Lower lobe of right lung (tissue), 2 donors: ENCODE measurements around the gene RASIP1. TPM values are rescaled to one million over a fixed set of nuclear protein-coding genes. Genes with fewer than 3 reads are reported as not detected.

ENCODE experiments used
- ATAC-seq, 2 donors: fragments of 200-7000 bp; cut with Tn5 transposase; one replicate each; pipeline ENCODE4 v1.9.1; 2020 to 2022; ENCODE audit warnings: mild to moderate bottlenecking in 2 of 2, moderate library complexity in 2 of 2
- DNase-seq: peaks from one replicate; pipeline ENCODE4 v3.0.0-alpha.2; 2020
- H3K27ac ChIP-seq: fragments of 200-600 bp; one replicate; pipeline ENCODE4 v1.8.0; 2022
- H3K27me3 ChIP-seq: fragments of 200-600 bp; one replicate; pipeline ENCODE4 v1.8.0; 2022; ENCODE audit warnings: low read depth
- H3K36me3 ChIP-seq: fragments of 200-600 bp; one replicate; pipeline ENCODE4 v1.8.0; 2022; ENCODE audit warnings: mild to moderate bottlenecking
- H3K4me1 ChIP-seq: fragments of 200-600 bp; one replicate; pipeline ENCODE4 v1.8.0; 2022
- H3K4me3 ChIP-seq: fragments of 200-600 bp; one replicate; pipeline ENCODE4 v1.8.0; 2022; ENCODE audit warnings: mild to moderate bottlenecking
- H3K9me3 ChIP-seq: fragments of 200-600 bp; one replicate; pipeline ENCODE4 v1.8.0; 2022
- intact Hi-C: fragments of 100-400 bp; cut with DNase I; formaldehyde crosslinking; loops from one replicate; pipeline ENCODE4 v1.11.0; 2022
- total RNA-seq: library from RNA; stranded (reverse); fragmentation: NEBNext Ultra II Directional; extraction: Animal tissue kit (Norgen Biotek cat#: 25700); gene quantifications from one replicate; pipeline ENCODE4 v1.2.1, GENCODE V29; 2021
- TF ChIP-seq, protein P1 (sequence below): fragments of 200-600 bp; IDR thresholded peaks from one replicate; pipeline ENCODE4 v1.8.0; 2022; ENCODE audit warnings: antibody characterized with exemption, mild to moderate bottlenecking
- donor health status: DM: no; HTN: yes; CAD: no; lungs with severe emphysema.

RASIP1 gene
- total RNA-seq, 1 donor from 2014 or later: 33.4 TPM

DNA sequence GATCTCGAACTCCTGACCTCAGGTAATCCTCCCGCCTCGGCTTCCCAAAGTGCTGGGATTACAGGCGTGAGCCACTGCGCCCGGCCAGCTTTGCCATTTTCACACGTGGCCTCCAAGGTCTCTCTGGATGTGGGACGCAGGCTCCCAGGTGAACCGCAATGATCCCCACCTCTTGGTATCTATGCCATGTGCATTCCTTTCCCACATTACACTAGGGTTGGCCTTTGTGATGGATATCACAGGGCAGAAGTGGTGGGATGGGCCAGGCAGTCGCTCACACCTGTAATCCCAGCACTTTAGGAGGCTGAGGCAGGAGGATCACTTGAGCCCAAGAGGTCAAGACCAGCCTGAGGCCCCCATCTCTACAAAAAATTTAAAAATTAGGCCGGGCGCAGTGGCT, 37.3 kb upstream of the RASIP1 start:
- Histone ChIP-seq H3K27ac (no peak overlapping the region), H3K36me3 (no peaks in the 10 kb centered on the region), H3K27me3 (no peaks in the 10 kb centered on the region), H3K4me3 (no peak overlapping the region), H3K4me1 (peaks cover 18% of the 10 kb centered on the region), H3K9me3 (no peaks in the 10 kb centered on the region)
- ATAC-seq: no peak
- TF ChIP-seq, protein P1, sequence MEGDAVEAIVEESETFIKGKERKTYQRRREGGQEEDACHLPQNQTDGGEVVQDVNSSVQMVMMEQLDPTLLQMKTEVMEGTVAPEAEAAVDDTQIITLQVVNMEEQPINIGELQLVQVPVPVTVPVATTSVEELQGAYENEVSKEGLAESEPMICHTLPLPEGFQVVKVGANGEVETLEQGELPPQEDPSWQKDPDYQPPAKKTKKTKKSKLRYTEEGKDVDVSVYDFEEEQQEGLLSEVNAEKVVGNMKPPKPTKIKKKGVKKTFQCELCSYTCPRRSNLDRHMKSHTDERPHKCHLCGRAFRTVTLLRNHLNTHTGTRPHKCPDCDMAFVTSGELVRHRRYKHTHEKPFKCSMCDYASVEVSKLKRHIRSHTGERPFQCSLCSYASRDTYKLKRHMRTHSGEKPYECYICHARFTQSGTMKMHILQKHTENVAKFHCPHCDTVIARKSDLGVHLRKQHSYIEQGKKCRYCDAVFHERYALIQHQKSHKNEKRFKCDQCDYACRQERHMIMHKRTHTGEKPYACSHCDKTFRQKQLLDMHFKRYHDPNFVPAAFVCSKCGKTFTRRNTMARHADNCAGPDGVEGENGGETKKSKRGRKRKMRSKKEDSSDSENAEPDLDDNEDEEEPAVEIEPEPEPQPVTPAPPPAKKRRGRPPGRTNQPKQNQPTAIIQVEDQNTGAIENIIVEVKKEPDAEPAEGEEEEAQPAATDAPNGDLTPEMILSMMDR: no peak
- intact Hi-C loops: no loop called here
- DNase-seq: no peak

DNA sequence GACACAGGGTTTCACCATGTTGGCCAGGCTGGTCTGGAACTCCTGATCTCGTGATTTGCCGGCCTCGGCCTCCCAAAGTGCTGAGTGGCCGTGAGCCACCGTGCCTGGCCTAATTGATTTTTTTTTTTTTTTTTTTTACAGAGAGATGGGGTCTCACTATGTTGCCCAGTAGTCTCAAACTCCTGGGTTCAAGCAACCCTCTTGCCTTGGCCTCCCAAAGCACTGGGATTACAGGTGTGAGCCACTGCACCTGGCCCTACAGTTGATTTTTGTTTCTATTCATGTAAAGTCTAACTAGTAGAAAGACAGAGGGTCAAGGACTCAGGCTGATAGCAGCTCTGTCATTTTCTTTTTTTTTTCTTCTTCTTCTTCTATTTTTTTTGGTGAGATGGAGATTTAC, 36.7 kb upstream of the RASIP1 start:
- Histone ChIP-seq H3K36me3 (no peaks in the 10 kb centered on the region), H3K9me3 (no peaks in the 10 kb centered on the region), H3K4me1 (peaks cover 12% of the 10 kb centered on the region), H3K27me3 (no peaks in the 10 kb centered on the region), H3K27ac (no peak overlapping the region), H3K4me3 (no peak overlapping the region)
- DNase-seq (no peak), ATAC-seq (no peak)
- TF ChIP-seq, protein P1: no peak
- intact Hi-C loops: no loop called here

DNA sequence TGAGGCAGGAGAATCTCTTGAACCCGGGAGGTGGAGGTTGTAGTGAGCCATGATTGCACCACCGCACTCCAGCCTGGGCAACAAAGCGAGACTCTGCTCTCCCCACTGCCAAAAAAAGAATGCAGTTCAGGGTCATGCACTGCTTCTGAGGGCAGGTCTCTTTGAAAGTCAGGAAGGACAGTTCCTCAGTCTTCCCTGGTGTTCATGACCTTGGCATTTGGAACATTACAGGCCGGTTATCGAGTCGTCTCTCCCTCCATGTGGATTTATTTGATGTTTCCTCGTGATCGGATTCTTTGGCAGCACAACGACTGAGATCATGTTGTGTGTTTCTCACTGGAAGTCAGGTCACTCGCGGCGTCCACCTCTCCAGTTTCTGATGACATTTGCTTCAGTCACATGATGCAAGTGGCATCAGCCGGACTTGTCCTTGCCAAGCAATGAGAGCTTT, 32.1 kb upstream of the RASIP1 start:
- intact Hi-C loops: no loop called here
- Histone ChIP-seq H3K36me3 (no peaks in the 10 kb centered on the region), H3K4me3 (no peak overlapping the region), H3K27me3 (no peaks in the 10 kb centered on the region), H3K9me3 (no peaks in the 10 kb centered on the region), H3K4me1 (peaks cover 12% of the 10 kb centered on the region), H3K27ac (no peak overlapping the region)
- ATAC-seq: peak; percentile 39 to 66
- no peak for DNase-seq
- TF ChIP-seq, protein P1: no peak

DNA sequence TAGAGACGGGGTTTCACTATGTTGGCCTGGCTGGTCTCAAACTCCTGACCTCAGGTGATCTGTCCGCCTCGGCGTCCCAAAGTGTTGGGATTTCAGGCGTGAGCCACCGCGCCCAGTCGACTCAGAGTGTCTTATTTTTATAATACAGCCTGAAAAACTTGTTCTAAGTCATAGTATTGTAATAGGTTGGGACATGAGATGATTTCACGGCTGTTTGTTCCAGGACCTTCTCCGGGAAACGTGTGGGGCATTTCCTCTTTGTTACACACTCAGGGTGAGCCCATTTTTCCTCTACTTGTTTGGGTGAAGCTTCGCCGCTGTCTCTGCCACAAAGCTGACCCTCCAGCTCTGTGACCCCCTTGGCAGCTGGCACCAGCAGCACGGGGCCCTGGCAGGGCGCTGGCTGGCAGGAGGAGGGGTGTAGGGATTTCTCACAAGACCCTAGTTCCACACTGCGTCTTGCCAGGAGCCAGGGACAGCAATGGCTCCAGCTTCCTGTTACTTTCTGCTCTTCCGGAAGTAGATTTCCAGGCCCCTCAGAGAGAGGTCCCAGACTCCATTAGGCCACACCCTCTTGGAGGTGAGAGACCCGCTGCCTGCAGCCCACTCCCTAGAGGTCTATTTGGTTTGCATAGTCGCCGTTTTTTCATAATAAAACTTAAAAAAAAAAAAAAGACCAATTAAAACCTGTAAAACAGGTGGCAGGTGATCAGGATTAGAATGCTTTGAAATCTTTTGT, 30.5 kb upstream of the RASIP1 start:
- Histone ChIP-seq H3K27me3 (no peaks in the 10 kb centered on the region), H3K27ac (peak overlapping the region; percentile 18), H3K4me3 (no peak overlapping the region), H3K4me1 (peaks cover 12% of the 10 kb centered on the region), H3K36me3 (no peaks in the 10 kb centered on the region), H3K9me3 (no peaks in the 10 kb centered on the region)
- intact Hi-C loops: no loop called here
- DNase-seq: no peak
- ATAC-seq: no peak
- TF ChIP-seq, protein P1: no peak

DNA sequence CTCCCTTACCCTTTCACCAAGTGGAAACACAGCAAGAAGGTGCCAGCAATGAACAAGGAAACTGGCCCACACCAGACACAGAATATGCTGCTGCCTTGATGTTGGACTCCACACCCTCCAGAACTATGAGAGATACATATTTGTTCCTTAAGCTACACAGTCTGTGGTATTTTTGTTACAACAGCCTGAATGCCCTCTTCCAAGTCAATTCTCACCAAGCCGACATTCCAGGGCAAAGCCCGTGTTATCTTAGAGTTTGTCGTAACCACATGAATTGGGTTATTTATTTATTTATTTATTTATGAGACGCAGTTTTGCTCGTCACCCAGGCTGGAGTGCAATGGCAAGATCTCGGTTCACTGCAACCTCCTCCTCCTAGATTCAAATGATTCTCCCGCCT, 29.9 kb upstream of the RASIP1 start:
- H3K9me3 ChIP-seq: no peaks in the 10 kb centered on the region
- ATAC-seq (peak; percentile 47 to 63), DNase-seq (no peak)
- no peaks in the 10 kb centered on the region for H3K27me3 ChIP-seq
- intact Hi-C loops: no loop called here
- TF ChIP-seq, protein P1: no peak
- peak overlapping the region; percentile 18 for H3K27ac ChIP-seq
- H3K4me1 ChIP-seq: peaks cover 12% of the 10 kb centered on the region
- no peak overlapping the region for H3K4me3 ChIP-seq
- no peaks in the 10 kb centered on the region for H3K36me3 ChIP-seq
